Measurements from ENCODE around the gene DOCK10.

- TF ChIP-seq EP300 (IDR thresholded peaks at IDR 0.05; ENCODE audit: borderline replicate concordance): no peak
- no peak for TF ChIP-seq CEBPB (IDR thresholded peaks at IDR 0.05)
- no peak for TF ChIP-seq NFIC (IDR thresholded peaks at IDR 0.05)
- no peak for TF ChIP-seq TAF1 (IDR thresholded peaks at IDR 0.05; ENCODE audit: low read depth)
- TF ChIP-seq TCF12 (IDR thresholded peaks at IDR 0.05; ENCODE audit: low read depth): no peak
- no peak for TF ChIP-seq MAX (IDR thresholded peaks at IDR 0.05)
- no peak for TF ChIP-seq EGR1 (IDR thresholded peaks at IDR 0.05)
- no peak for TF ChIP-seq CREB1 (IDR thresholded peaks at IDR 0.05; ENCODE audit: low read depth)
- no peak for TF ChIP-seq TEAD4 (IDR thresholded peaks at IDR 0.05)
- no peak for TF ChIP-seq YY1 (IDR thresholded peaks at IDR 0.05; ENCODE audit: low read depth)
- TF ChIP-seq REST (IDR thresholded peaks at IDR 0.05; ENCODE audit: low read depth): no peak
- no peak for TF ChIP-seq FOXM1 (IDR thresholded peaks at IDR 0.05; ENCODE audit: borderline replicate concordance, low read depth)
- TF ChIP-seq RAD21 (IDR thresholded peaks at IDR 0.05; ENCODE audit: low read depth): no peak
These were observed 306.0 kb downstream of the DOCK10 start for GRCh38 chr2:224736227-224736626.

All from Ishikawa (cell line).